K562 (cell line): ENCODE data around the gene SLC27A4. TPM values are rescaled to one million over a fixed set of nuclear protein-coding genes. Genes with fewer than 3 reads are reported as not detected.

ENCODE experiments used
- ATAC-seq: fragments of 200-7000 bp; cut with Tn5 transposase; 3 replicates; pipeline ENCODE4 v1.9.1; 2020; ENCODE audit warnings: moderate library complexity
- BruUV-seq: library from RNA; stranded (reverse); fragments of 400-500 nt; replicated peaks from 2 replicates; lab custom pipeline; 2021; lab: Mats Ljungman, UMichigan
- CTCF ChIA-PET: fragments of 300-600 bp; formaldehyde crosslinking; extraction: SDS; loops from one replicate; lab custom pipeline; 2021; ENCODE audit warnings: low intra/inter-chr PET ratio; lab: Yijun Ruan, JAX
- POLR2A ChIA-PET: fragments of 300-600, 350-650 bp; sonication (Branson Sonifier 250); formaldehyde crosslinking; extraction: SDS; loops from one replicate; lab custom pipeline; 2021; ENCODE audit warnings: antibody characterized with exemption, inconsistent platforms; lab: Yijun Ruan, JAX
- DNase-seq, 4 experiments: peaks; one replicate each; pipeline versions ENCODE4 v3.0.0 to v3.0.0-alpha.2; 2011 to 2018; ENCODE audit warnings: low spot score in 3 of 4, mixed read lengths in 3 of 4; ENCODE audit errors: extremely low read depth in 1 of 4
- FAIRE-seq: peaks from 2 replicates; lab custom pipeline; 2011; peaks lifted over from hg19 to GRCh38; lab: Jason Lieb, UNC
- H2AFZ ChIP-seq: 2 replicates; pipeline ENCODE4 v1.6.0; 2011; ENCODE audit warnings: low read depth, low read length, control low read depth, inconsistent platforms
- H3K27ac ChIP-seq: fragments of 200-600 bp; 3 replicates; pipeline ENCODE4 v1.8.0; 2011; ENCODE audit warnings: low read depth, mild to moderate bottlenecking, control low read depth, inconsistent platforms, low read length, moderate library complexity, mixed read lengths; ENCODE audit errors: extremely low read depth
- H3K27me3 ChIP-seq, 2 experiments: fragments of 300-600 bp in 1 of 2; 2 replicates in 1 of 2; 3 replicates in 1 of 2; pipeline versions ENCODE4 v1.6.0 to v1.8.0; 2011; ENCODE audit warnings: inconsistent platforms in 2 of 2, low read length in 2 of 2, mild to moderate bottlenecking in 1 of 2, mixed read lengths in 1 of 2, moderate library complexity in 1 of 2; ENCODE audit not compliant: control insufficient read depth in 2 of 2, insufficient read depth in 2 of 2
- H3K36me3 ChIP-seq: fragments of 300-600 bp; 3 replicates; pipeline ENCODE4 v1.8.0; 2011; ENCODE audit warnings: mild to moderate bottlenecking, low read length, inconsistent platforms; ENCODE audit not compliant: control insufficient read depth, insufficient read depth
- H3K4me1 ChIP-seq, 2 experiments: fragments of 200-600 bp in 1 of 2; replicated peaks in 1 of 2; 2 replicates in 1 of 2; 3 replicates in 1 of 2; pipeline versions ENCODE4 v1.5.1 to v1.8.0; 2011; ENCODE audit warnings: inconsistent platforms in 2 of 2, low read length in 2 of 2, mild to moderate bottlenecking in 1 of 2, mixed read lengths in 1 of 2, moderate library complexity in 1 of 2; ENCODE audit not compliant: control insufficient read depth in 2 of 2, insufficient read depth in 2 of 2
- H3K4me2 ChIP-seq: 2 replicates; pipeline ENCODE4 v1.6.1; 2011; ENCODE audit warnings: low read length, control low read depth, inconsistent platforms, mixed read lengths; ENCODE audit not compliant: insufficient read depth
- H3K4me3 ChIP-seq: fragments of 200-600 bp; sonication (generic), shearing (Covaris generic); 2 replicates; pipeline ENCODE4 v1.5.1; 2016; ENCODE audit warnings: control low read depth, inconsistent platforms
- H3K79me2 ChIP-seq: fragments of 200-600 bp; 3 replicates; pipeline ENCODE4 v1.8.0; 2011; ENCODE audit warnings: low read length, inconsistent platforms; ENCODE audit not compliant: control insufficient read depth, insufficient read depth
- H3K9ac ChIP-seq, 2 experiments: 2 replicates each; pipeline versions ENCODE4 v1.6.0 to v1.6.1; 2011; ENCODE audit warnings: low read depth in 2 of 2, low read length in 2 of 2, control low read depth in 1 of 2, inconsistent platforms in 1 of 2, mild to moderate bottlenecking in 1 of 2, mixed read lengths in 1 of 2; ENCODE audit not compliant: insufficient read depth in 1 of 2
- H3K9me1 ChIP-seq: one replicate; pipeline ENCODE4 v1.6.0; 2011; ENCODE audit warnings: inconsistent platforms, mild to moderate bottlenecking, low read length, moderate library complexity; ENCODE audit not compliant: control insufficient read depth, insufficient read depth
- H3K9me3 ChIP-seq: replicated peaks from 2 replicates; pipeline ENCODE4 v1.5.1; 2011; ENCODE audit warnings: low read depth, low read length, inconsistent platforms; ENCODE audit not compliant: control insufficient read depth, insufficient read depth
- H4K20me1 ChIP-seq: replicated peaks from 2 replicates; pipeline ENCODE4 v1.6.1; 2011; ENCODE audit warnings: low read length, inconsistent platforms, mixed read lengths; ENCODE audit not compliant: control insufficient read depth, insufficient read depth
- POLR2AphosphoS5 ChIP-seq: IDR thresholded peaks from 2 replicates; pipeline ENCODE4 v1.6.1; 2011; ENCODE audit warnings: mild to moderate bottlenecking, low read depth, low read length, moderate library complexity; ENCODE audit not compliant: control insufficient read depth, insufficient read depth
- ZNF12 ChIP-seq: sonication (generic); formaldehyde crosslinking; IDR thresholded peaks from 2 replicates; pipeline ENCODE4 v1.4.0; 2020; ENCODE audit warnings: mild to moderate bottlenecking, missing genetic modification reagents
- ZNF398 ChIP-seq: fragments of 250-450 bp; sonication (Bioruptor Pico); IDR thresholded peaks from 2 replicates; pipeline ENCODE4 v1.8.0; 2021; ENCODE audit warnings: moderate library complexity, mild to moderate bottlenecking, inconsistent platforms
- in situ Hi-C: fragments of 300-500 bp; cut with MboI; formaldehyde crosslinking; loops from 4 replicates; pipeline ENCODE4 v1.15.0; 2018; ENCODE audit warnings: inconsistent platforms, mixed read lengths
- intact Hi-C: fragments of 100-400 bp; cut with micrococcal nuclease; formaldehyde crosslinking; loops from 2 replicates; pipeline ENCODE4 v1.14.2; 2022
- polyA plus RNA-seq, 8 experiments: library from polyadenylated mRNA; depleted of rRNA in 4 of 8; stranded (reverse) in 5 of 8; unstranded in 3 of 8; fragments of >200 nt; fragmentation: Nextera tagmentation in 2 of 8; fragmentation: Illumina TruSeq in 1 of 8; extraction: Ambion mirVana in 2 of 8; extraction: Trizol in 1 of 8; gene quantifications; 2 replicates each; pipeline versions ENCODE4 v1.2.1 to v1.2.3, GENCODE V29; 2011 to 2014; ENCODE audit warnings: inconsistent platforms in 1 of 8, missing spikeins in 1 of 8
- total RNA-seq, 7 experiments: library from RNA; depleted of rRNA in 6 of 7; stranded (reverse); fragments of >200 nt in 6 of 7; fragmentation: Illumina TruSeq in 2 of 7; extraction: Trizol in 2 of 7; gene quantifications; 2 replicates each; pipeline versions ENCODE4 v1.2.1 to v1.2.3, GENCODE V29; 2011 to 2021; ENCODE audit warnings: low replicate concordance in 1 of 7

Gene SLC27A4
- total and polyA plus RNA-seq, 9 of the 15 experiments (the other 6 are each of a cell fraction or from before 2014, with no cell fraction given), result 0.25 to 35.7 (median 14.0) TPM

GRCh38 chr9:128370367-128370751, 30.0 kb downstream of the SLC27A4 start:
- Histone ChIP-seq H3K36me3 (peaks cover 21% of the 10 kb centered on the region), H3K9me1 (no peaks in the 10 kb centered on the region), H3K4me3 (peak overlapping the region; percentile 84), H3K4me1 (peaks cover 13 to 17% of the 10 kb centered on the region in 2 experiments), H3K9me3 (no peaks in the 10 kb centered on the region), H3K4me2 (peak overlapping the region; percentile 87), H2AFZ (peak overlapping the region; percentile 97), H3K27ac (peak overlapping the region; percentile 77), H3K79me2 (peaks cover 50% of the 10 kb centered on the region), H3K27me3 (no peaks in the 10 kb centered on the region), H4K20me1 (no peaks in the 10 kb centered on the region), H3K9ac (peak overlapping the region; percentile 86 to 94; a peak in 3 of 4 replicates)
- in situ Hi-C loops (loop anchor here (25.0 kb wide), 1 partner anchor 608 kb away; no protein-coding TSS in a partner anchor), intact Hi-C loops (no loop called here)
- CTCF ChIA-PET, result no interaction called here
- no peak for FAIRE-seq
- BruUV-seq, result no TSS peak
- no peak for DNase-seq
- POLR2A ChIA-PET, result interaction anchor here (0.9 to 2.2 kb wide), 5 partner anchors 9 to 51 kb away, joined by 3 to 11 read pairs (median 4); no protein-coding TSS in a partner anchor
- no peak for TF ChIP-seq ZNF398 (CRISPR knock-in tag)
- 0 out of 2 replicates have a peak, but pooled peaks have one; percentile 4 for TF ChIP-seq POLR2AphosphoS5
- 0 out of 2 replicates have a peak, but pooled peaks have one; percentile 37 for TF ChIP-seq ZNF12 (CRISPR knock-in tag)
- peak; percentile 21 for ATAC-seq
